Medulla oblongata (tissue), 1 donor: ENCODE data around the gene QKI.
"Not testable (repeated sequence)": the region's sequence is repeated elsewhere in the genome, so short reads cannot be mapped to it uniquely, and the experiment has no call there.

Source experiments
- DNase-seq: peaks from one replicate; pipeline ENCODE4 v3.0.0-alpha.2; 2015; ENCODE audit errors: extremely low spot score

Gene QKI

GRCh38 chr6:163579111-163579879, 164.8 kb downstream of the QKI start:
- DNase-seq, result peak; percentile 85

GRCh38 chr6:163579880-163580295, 165.4 kb downstream of the QKI start:
- DNase-seq, result peak; percentile 75

GRCh38 chr6:163580311-163581030, 166.0 kb downstream of the QKI start:
- no peak for DNase-seq

GRCh38 chr6:163583558-163583957, 169.0 kb downstream of the QKI start:
- no peak for DNase-seq

- no peak for DNase-seq
These were observed 171.5 kb downstream of the QKI start for GRCh38 chr6:163585932-163586437.

GRCh38 chr6:163586888-163587287, 172.4 kb downstream of the QKI start:
- DNase-seq, result no peak

- no peak for DNase-seq
These were observed 173.9 kb downstream of the QKI start for GRCh38 chr6:163588220-163588919.

GRCh38 chr6:163589387-163589786, 174.9 kb downstream of the QKI start:
- no peak for DNase-seq

- not testable (repeated sequence) for DNase-seq
These were observed 175.6 kb downstream of the QKI start for GRCh38 chr6:163590132-163590531.

GRCh38 chr6:163592872-163593271, 178.4 kb downstream of the QKI start:
- DNase-seq, result no peak

- no peak for DNase-seq
These were observed 181.7 kb downstream of the QKI start for GRCh38 chr6:163596174-163596573.

GRCh38 chr6:163599136-163599535, 184.6 kb downstream of the QKI start:
- no peak for DNase-seq

- no peak for DNase-seq
These were observed 185.2 kb downstream of the QKI start for GRCh38 chr6:163599684-163600083.

GRCh38 chr6:163600331-163600730, 185.8 kb downstream of the QKI start:
- DNase-seq, result no peak

GRCh38 chr6:163600781-163601180, 186.3 kb downstream of the QKI start:
- DNase-seq, result no peak

- DNase-seq, result no peak
These were observed 188.3 kb downstream of the QKI start for GRCh38 chr6:163602851-163603250.

- DNase-seq, result peak; percentile 11
These were observed 188.9 kb downstream of the QKI start for GRCh38 chr6:163603395-163603794.

GRCh38 chr6:163605385-163606097, 191.0 kb downstream of the QKI start:
- no peak for DNase-seq

GRCh38 chr6:163607792-163608191, 193.3 kb downstream of the QKI start:
- DNase-seq, result no peak

GRCh38 chr6:163608204-163608644, 193.7 kb downstream of the QKI start:
- DNase-seq, result no peak

GRCh38 chr6:163612200-163612599, 197.7 kb downstream of the QKI start:
- no peak for DNase-seq

GRCh38 chr6:163613025-163613424, 198.5 kb downstream of the QKI start:
- no peak for DNase-seq
